ENCODE measurements around the gene RHOXF2. TPM values are rescaled to one million over a fixed set of nuclear protein-coding genes. Genes with fewer than 3 reads are reported as not detected.

The RHOXF2 gene
- total and polyA plus RNA-seq, 9 of the 15 experiments (the other 6 are each of a cell fraction or from before 2014, with no cell fraction given) = 36.0 to 200 (median 141) TPM

DNA sequence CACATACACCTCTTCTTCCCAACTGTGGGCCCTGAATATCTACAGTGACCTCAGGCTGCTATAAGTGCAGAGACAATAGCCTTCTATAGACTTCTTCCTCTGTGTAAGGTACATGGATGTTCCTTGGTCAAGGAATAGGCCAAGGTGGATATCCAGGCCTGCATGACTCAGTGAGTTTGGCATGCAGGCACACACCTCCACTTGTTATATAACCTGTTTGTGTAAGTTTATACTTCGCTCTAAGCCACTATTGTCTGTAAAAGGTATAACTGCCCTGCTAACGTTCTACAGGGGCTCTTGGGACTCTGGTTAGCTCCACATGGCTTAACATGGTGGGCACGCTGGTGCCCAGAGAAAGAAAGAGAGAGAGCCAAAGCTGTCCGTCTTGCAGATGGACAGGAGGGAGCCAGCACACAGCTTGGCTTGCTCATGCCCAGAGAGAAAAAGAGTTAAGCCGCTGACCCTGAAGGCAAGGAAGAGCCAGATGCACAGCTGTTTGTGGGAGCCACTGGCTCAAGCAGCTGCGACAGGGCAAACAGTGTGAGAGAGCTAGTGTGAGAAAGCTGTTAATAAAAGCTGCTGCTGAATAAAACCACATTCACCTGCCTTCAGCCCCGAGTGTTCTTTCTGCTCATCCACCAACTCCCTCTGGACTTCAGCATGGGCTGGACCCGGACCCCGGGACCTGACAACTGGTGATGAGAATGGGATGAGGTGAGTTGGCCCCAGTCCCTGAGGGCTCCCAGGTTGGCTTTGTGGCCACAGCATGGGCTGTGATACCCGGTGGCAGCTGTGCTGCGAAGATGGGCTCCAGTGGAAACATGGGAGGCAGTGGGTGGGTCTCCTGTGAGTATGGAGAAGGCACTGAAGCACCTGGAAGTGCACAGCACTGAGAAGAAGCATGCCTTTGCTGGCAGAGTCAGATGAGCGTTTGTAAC lies 47.7 kb downstream of the RHOXF2 start:
- Histone ChIP-seq H3K9me3 (replicated peaks; ENCODE audit: control insufficient read depth, insufficient read depth, low read depth, low read length) (no peaks in the 10 kb centered on the region), H2AFZ (ENCODE audit: low read depth, low read length) (no peak overlapping the region), H3K4me1 (replicated peaks in 1 of 2; ENCODE audit: control insufficient read depth in 2 of 2, insufficient read depth in 2 of 2, low read length in 2 of 2) (no peaks in the 10 kb centered on the region; a peak in 1 of 5 replicates), H3K9me1 (ENCODE audit: control insufficient read depth, insufficient read depth, low read length) (no peaks in the 10 kb centered on the region), H4K20me1 (replicated peaks; ENCODE audit: control insufficient read depth, insufficient read depth, low read length) (no peaks in the 10 kb centered on the region), H3K27me3 (ENCODE audit: control insufficient read depth in 2 of 2, insufficient read depth in 2 of 2, low read length in 2 of 2) (no peaks in the 10 kb centered on the region; a peak in 1 of 5 replicates), H3K9ac (ENCODE audit: insufficient read depth in 1 of 2, low read depth in 2 of 2, low read length in 2 of 2) (no peak overlapping the region), H3K36me3 (ENCODE audit: control insufficient read depth, insufficient read depth, low read length) (no peaks in the 10 kb centered on the region), H3K79me2 (ENCODE audit: control insufficient read depth, insufficient read depth, low read length) (no peaks in the 10 kb centered on the region), H3K27ac (ENCODE audit: extremely low read depth, low read depth, low read length) (no peak overlapping the region), H3K4me2 (ENCODE audit: insufficient read depth, low read length) (no peak overlapping the region), H3K4me3 (no peak overlapping the region)
- intact Hi-C loops (cut with micrococcal nuclease) = no loop called here
- ChIA-PET POLR2A (no interaction called here), CTCF (ENCODE audit: low intra/inter-chr PET ratio) (no interaction called here)
- in situ Hi-C loops (cut with MboI) = no loop called here
- WGBS (ENCODE audit: insufficient coverage, low coverage, missing lambda C conversion rate) = 21% methylated on average over 10 of the region's 12 CpGs
- DNase-seq (ENCODE audit: extremely low read depth in 1 of 4, low spot score in 3 of 4) = no peak
- FAIRE-seq = no peak
- BruUV-seq (replicated peaks) = no TSS peak
- no peak for ATAC-seq
- TF ChIP-seq RBM39 (optimal IDR thresholded peaks at IDR 0.05; ENCODE audit: low read depth, low read length) (no peak), FOXK2 (conservative IDR thresholded peaks at IDR 0.05 in 1 of 2, IDR thresholded peaks at IDR 0.05 in 1 of 2; ENCODE audit: low read depth in 2 of 2) (no peak), KLF1 (tag; IDR thresholded peaks at IDR 0.05) (no peak), ZBTB7A (IDR thresholded peaks at IDR 0.05; ENCODE audit: borderline replicate concordance, control insufficient read depth, low read depth, low read length) (no peak), ZNF184 (CRISPR knock-in tag; IDR thresholded peaks at IDR 0.05) (no peak), ESRRA (IDR thresholded peaks at IDR 0.05; ENCODE audit: borderline replicate concordance, low read depth) (no peak), POLR3G (IDR thresholded peaks at IDR 0.05; ENCODE audit: extremely low read depth, insufficient read length, insufficient replicate concordance) (no peak), KDM2B (CRISPR knock-in tag; IDR thresholded peaks at IDR 0.05) (no peak), E2F8 (IDR thresholded peaks at IDR 0.05; ENCODE audit: low read depth, partially characterized antibody) (no peak), ASH1L (IDR thresholded peaks at IDR 0.05; ENCODE audit: borderline replicate concordance, low read depth, partially characterized antibody) (no peak)
- TF ChIP-seq, protein P1, sequence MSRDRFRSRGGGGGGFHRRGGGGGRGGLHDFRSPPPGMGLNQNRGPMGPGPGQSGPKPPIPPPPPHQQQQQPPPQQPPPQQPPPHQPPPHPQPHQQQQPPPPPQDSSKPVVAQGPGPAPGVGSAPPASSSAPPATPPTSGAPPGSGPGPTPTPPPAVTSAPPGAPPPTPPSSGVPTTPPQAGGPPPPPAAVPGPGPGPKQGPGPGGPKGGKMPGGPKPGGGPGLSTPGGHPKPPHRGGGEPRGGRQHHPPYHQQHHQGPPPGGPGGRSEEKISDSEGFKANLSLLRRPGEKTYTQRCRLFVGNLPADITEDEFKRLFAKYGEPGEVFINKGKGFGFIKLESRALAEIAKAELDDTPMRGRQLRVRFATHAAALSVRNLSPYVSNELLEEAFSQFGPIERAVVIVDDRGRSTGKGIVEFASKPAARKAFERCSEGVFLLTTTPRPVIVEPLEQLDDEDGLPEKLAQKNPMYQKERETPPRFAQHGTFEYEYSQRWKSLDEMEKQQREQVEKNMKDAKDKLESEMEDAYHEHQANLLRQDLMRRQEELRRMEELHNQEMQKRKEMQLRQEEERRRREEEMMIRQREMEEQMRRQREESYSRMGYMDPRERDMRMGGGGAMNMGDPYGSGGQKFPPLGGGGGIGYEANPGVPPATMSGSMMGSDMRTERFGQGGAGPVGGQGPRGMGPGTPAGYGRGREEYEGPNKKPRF (IDR thresholded peaks at IDR 0.05; ENCODE audit: low read depth, low read length) = no peak
- TF ChIP-seq, protein P2, sequence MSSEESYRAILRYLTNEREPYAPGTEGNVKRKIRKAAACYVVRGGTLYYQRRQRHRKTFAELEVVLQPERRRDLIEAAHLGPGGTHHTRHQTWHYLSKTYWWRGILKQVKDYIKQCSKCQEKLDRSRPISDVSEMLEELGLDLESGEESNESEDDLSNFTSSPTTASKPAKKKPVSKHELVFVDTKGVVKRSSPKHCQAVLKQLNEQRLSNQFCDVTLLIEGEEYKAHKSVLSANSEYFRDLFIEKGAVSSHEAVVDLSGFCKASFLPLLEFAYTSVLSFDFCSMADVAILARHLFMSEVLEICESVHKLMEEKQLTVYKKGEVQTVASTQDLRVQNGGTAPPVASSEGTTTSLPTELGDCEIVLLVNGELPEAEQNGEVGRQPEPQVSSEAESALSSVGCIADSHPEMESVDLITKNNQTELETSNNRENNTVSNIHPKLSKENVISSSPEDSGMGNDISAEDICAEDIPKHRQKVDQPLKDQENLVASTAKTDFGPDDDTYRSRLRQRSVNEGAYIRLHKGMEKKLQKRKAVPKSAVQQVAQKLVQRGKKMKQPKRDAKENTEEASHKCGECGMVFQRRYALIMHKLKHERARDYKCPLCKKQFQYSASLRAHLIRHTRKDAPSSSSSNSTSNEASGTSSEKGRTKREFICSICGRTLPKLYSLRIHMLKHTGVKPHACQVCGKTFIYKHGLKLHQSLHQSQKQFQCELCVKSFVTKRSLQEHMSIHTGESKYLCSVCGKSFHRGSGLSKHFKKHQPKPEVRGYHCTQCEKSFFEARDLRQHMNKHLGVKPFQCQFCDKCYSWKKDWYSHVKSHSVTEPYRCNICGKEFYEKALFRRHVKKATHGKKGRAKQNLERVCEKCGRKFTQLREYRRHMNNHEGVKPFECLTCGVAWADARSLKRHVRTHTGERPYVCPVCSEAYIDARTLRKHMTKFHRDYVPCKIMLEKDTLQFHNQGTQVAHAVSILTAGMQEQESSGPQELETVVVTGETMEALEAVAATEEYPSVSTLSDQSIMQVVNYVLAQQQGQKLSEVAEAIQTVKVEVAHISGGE (CRISPR knock-in tag; IDR thresholded peaks at IDR 0.05) = no peak
